OCI-LY1 (cell line): ENCODE data around the gene GRK2.

Source experiments
- H2AFZ ChIP-seq: fragments of 200-600 bp; sonication (generic), shearing (Covaris generic); 2 replicates; pipeline ENCODE4 v1.6.0; 2014; ENCODE audit warnings: antibody characterized with exemption, mild to moderate bottlenecking, low read length
- H3F3A ChIP-seq: fragments of 200-600 bp; sonication (generic), shearing (Covaris generic); 2 replicates; pipeline ENCODE4 v1.6.0; 2014; ENCODE audit warnings: mild to moderate bottlenecking, antibody characterized with exemption, low read length, moderate library complexity; ENCODE audit not compliant: insufficient read depth
- H3K27ac ChIP-seq: fragments of 200-600 bp; sonication (generic); 2 replicates; pipeline ENCODE4 v1.5.1; 2014; ENCODE audit warnings: low read length, mixed run types, mild to moderate bottlenecking, low read depth; ENCODE audit not compliant: poor library complexity, severe bottlenecking
- H3K27me3 ChIP-seq: fragments of 200-600 bp; sonication (generic); 2 replicates; pipeline ENCODE4 v1.6.0; 2014; ENCODE audit warnings: antibody characterized with exemption, mild to moderate bottlenecking, low read length, moderate library complexity; ENCODE audit not compliant: insufficient read depth
- H3K36me3 ChIP-seq: fragments of 200-600 bp; sonication (generic); 2 replicates; pipeline ENCODE4 v1.6.1; 2014; ENCODE audit warnings: mild to moderate bottlenecking, antibody characterized with exemption, low read length, moderate library complexity, mixed read lengths; ENCODE audit not compliant: insufficient read depth
- H3K4me1 ChIP-seq: fragments of 200-600 bp; sonication (generic); 2 replicates; pipeline ENCODE4 v1.5.1; 2014; ENCODE audit warnings: mild to moderate bottlenecking, low read length, moderate library complexity; ENCODE audit not compliant: insufficient read depth, severe bottlenecking
- H3K4me2 ChIP-seq: fragments of 200-600 bp; sonication (generic), shearing (Covaris generic); 2 replicates; pipeline ENCODE4 v1.6.1; 2014; ENCODE audit warnings: low read length
- H3K4me3 ChIP-seq: fragments of 200-600 bp; sonication (generic); 2 replicates; pipeline ENCODE4 v1.5.1; 2014; ENCODE audit warnings: low read length, low read depth, mild to moderate bottlenecking, mixed read lengths; ENCODE audit not compliant: poor library complexity, severe bottlenecking
- H3K79me2 ChIP-seq: fragments of 200-600 bp; shearing (Covaris generic); 2 replicates; pipeline ENCODE4 v1.6.1; 2016; ENCODE audit warnings: mixed run types, low read length, mixed read lengths; ENCODE audit not compliant: insufficient read depth
- H3K9ac ChIP-seq: fragments of 200-600 bp; sonication (generic), shearing (Covaris generic); 2 replicates; pipeline ENCODE4 v1.6.1; 2014; ENCODE audit warnings: mild to moderate bottlenecking, low read length, mixed read lengths
- H3K9me2 ChIP-seq: fragments of 200-600 bp; sonication (generic), shearing (Covaris generic); 2 replicates; pipeline ENCODE4 v1.6.1; 2014; ENCODE audit warnings: low read depth, mild to moderate bottlenecking, low read length, mixed read lengths
- H3K9me3 ChIP-seq: fragments of 200-600 bp; shearing (Covaris generic); 2 replicates; pipeline ENCODE4 v1.6.1; 2014; ENCODE audit warnings: low read length, mixed read lengths
- H4K20me1 ChIP-seq: fragments of 200-600 bp; sonication (generic), shearing (Covaris generic); 2 replicates; pipeline ENCODE4 v1.6.0; 2016; ENCODE audit warnings: mild to moderate bottlenecking, low read length; ENCODE audit not compliant: insufficient read depth
- CTCF ChIP-seq: fragments of 200-600 bp; sonication (generic), shearing (Covaris generic); IDR thresholded peaks from 2 replicates; pipeline ENCODE4 v1.5.1; 2017; ENCODE audit warnings: mild to moderate bottlenecking, antibody characterized with exemption, low read length, moderate library complexity, mixed read lengths
- EZH2 ChIP-seq: fragments of 200-600 bp; sonication (generic), shearing (Covaris generic); IDR thresholded peaks from 2 replicates; pipeline ENCODE4 v1.8.0; 2017; ENCODE audit warnings: borderline replicate concordance, mixed run types, mild to moderate bottlenecking, antibody characterized with exemption, low read length, moderate library complexity, mixed read lengths

GRK2 gene

GRCh38 chr11:67254798-67255197 lies 11.5 kb upstream of the GRK2 start:
- no peaks in the 10 kb centered on the region for H3K4me1 ChIP-seq
- H3K9me2 ChIP-seq, result no peaks in the 10 kb centered on the region
- no peaks in the 10 kb centered on the region for H4K20me1 ChIP-seq
- H3K36me3 ChIP-seq, result peaks cover 75% of the 10 kb centered on the region
- H3K4me3 ChIP-seq, result no peak overlapping the region
- H3F3A ChIP-seq, result no peaks in the 10 kb centered on the region
- H3K27ac ChIP-seq, result no peak overlapping the region
- no peak for TF ChIP-seq CTCF
- no peak for TF ChIP-seq EZH2
- no peaks in the 10 kb centered on the region for H3K79me2 ChIP-seq
- no peak overlapping the region for H3K4me2 ChIP-seq
- H3K27me3 ChIP-seq, result no peaks in the 10 kb centered on the region
- no peak overlapping the region for H2AFZ ChIP-seq
- H3K9ac ChIP-seq, result no peak overlapping the region
- H3K9me3 ChIP-seq, result no peaks in the 10 kb centered on the region

GRCh38 chr11:67255353-67255752 lies 10.9 kb upstream of the GRK2 start:
- no peaks in the 10 kb centered on the region for H3K27me3 ChIP-seq
- no peaks in the 10 kb centered on the region for H4K20me1 ChIP-seq
- no peak overlapping the region for H3K27ac ChIP-seq
- no peaks in the 10 kb centered on the region for H3F3A ChIP-seq
- H3K36me3 ChIP-seq, result peaks cover 69% of the 10 kb centered on the region
- H3K4me2 ChIP-seq, result no peak overlapping the region
- no peaks in the 10 kb centered on the region for H3K4me1 ChIP-seq
- H3K9ac ChIP-seq, result no peak overlapping the region
- H3K4me3 ChIP-seq, result no peak overlapping the region
- H2AFZ ChIP-seq, result no peak overlapping the region
- no peaks in the 10 kb centered on the region for H3K9me3 ChIP-seq
- no peaks in the 10 kb centered on the region for H3K79me2 ChIP-seq
- TF ChIP-seq CTCF (no peak), EZH2 (no peak)
- H3K9me2 ChIP-seq, result no peaks in the 10 kb centered on the region

- Histone ChIP-seq H3K4me1 (no peaks in the 10 kb centered on the region), H3K4me2 (no peak overlapping the region), H3F3A (no peaks in the 10 kb centered on the region), H4K20me1 (no peaks in the 10 kb centered on the region), H3K79me2 (no peaks in the 10 kb centered on the region), H3K27me3 (no peaks in the 10 kb centered on the region), H2AFZ (no peak overlapping the region), H3K9me2 (no peaks in the 10 kb centered on the region), H3K9me3 (no peaks in the 10 kb centered on the region), H3K36me3 (peaks cover 64% of the 10 kb centered on the region), H3K4me3 (no peak overlapping the region), H3K9ac (no peak overlapping the region), H3K27ac (no peak overlapping the region)
- TF ChIP-seq EZH2 (no peak), CTCF (no peak)
Observed at GRCh38 chr11:67255864-67256263, 10.4 kb upstream of the GRK2 start.
